Uterus (tissue), 2 donors: ENCODE results near the gene CLEC17A.

Experiments
- POLR2A ChIP-seq, 2 donors: fragments of 450-650 bp; IDR thresholded peaks; one replicate each; pipeline ENCODE4 v1.6.1; 2016; ENCODE audit warnings: antibody characterized with exemption in 2 of 2, mild to moderate bottlenecking in 1 of 2, moderate library complexity in 1 of 2
- TF ChIP-seq, protein P1 (sequence below), 4 experiments: fragments of 200-600 bp in 2 of 4; fragments of 450-650 bp in 2 of 4; sonication (generic) in 2 of 4; IDR thresholded peaks; one replicate each; pipeline ENCODE4 v1.5.1; 2016 to 2019; ENCODE audit warnings: antibody characterized with exemption in 4 of 4, mild to moderate bottlenecking in 2 of 4, moderate library complexity in 1 of 4

DNA sequence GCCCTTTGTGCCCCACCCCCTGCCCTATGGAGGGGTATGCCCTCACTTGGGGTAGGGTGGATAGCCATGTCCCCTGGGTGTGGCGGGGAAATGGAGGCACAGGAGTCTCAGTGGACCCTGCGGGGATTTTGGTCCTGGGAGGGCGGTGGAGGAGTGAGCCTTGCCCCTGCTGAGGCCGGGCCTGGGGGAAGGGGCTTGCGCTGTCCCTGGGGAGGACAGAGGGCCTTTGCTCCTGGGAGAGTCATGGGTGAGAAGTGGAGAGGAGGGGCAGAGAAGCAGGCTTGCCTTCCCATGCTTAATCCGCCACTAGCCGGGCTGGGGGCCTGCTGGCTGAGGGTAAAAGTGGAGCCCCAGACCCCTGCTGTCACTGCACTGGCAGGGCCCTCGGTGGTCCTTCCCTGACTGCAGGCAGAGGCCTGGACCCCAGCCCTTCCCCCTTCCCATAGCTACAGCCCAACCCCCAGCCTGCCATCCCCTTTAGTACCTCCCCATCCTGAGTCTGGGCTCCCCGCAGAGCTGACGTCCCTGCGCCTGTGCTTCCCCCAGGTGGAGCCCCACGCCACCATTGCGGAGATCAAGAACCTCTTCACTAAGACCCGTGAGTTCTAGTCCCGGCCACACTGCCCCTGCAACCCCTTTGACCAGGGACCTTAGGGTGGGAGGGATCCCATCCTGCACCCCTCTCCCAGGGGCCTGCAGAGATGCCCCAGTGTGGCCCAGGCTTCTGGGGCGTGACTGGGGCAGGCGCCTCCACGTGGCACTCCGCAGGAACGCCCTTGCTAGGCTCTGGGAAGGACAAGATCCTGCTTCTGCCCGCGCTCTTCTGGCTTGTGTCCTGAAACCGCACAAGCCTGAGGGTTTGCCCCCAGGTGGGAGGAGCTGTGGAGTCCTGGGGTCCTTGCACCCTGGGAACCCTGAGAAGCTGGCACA is 20.0 kb upstream of the CLEC17A start:
- TF ChIP-seq POLR2A (IDR thresholded peaks at IDR 0.05), result no peak
- TF ChIP-seq, protein P1, sequence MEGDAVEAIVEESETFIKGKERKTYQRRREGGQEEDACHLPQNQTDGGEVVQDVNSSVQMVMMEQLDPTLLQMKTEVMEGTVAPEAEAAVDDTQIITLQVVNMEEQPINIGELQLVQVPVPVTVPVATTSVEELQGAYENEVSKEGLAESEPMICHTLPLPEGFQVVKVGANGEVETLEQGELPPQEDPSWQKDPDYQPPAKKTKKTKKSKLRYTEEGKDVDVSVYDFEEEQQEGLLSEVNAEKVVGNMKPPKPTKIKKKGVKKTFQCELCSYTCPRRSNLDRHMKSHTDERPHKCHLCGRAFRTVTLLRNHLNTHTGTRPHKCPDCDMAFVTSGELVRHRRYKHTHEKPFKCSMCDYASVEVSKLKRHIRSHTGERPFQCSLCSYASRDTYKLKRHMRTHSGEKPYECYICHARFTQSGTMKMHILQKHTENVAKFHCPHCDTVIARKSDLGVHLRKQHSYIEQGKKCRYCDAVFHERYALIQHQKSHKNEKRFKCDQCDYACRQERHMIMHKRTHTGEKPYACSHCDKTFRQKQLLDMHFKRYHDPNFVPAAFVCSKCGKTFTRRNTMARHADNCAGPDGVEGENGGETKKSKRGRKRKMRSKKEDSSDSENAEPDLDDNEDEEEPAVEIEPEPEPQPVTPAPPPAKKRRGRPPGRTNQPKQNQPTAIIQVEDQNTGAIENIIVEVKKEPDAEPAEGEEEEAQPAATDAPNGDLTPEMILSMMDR (IDR thresholded peaks at IDR 0.05), result no peak
